ENCODE measurements around the gene MRPL30. TPM values are rescaled to one million over a fixed set of nuclear protein-coding genes. Genes with fewer than 3 reads are reported as not detected.
"Not testable (repeated sequence)": the region's sequence is repeated elsewhere in the genome, so short reads cannot be mapped to it uniquely, and the experiment has no call there.

MRPL30 gene
- 36.9 and 38.6 TPM in 2 replicates for total RNA-seq (2014; rRNA removed)
- 18.6 TPM for polyA plus RNA-seq (2012)

DNA sequence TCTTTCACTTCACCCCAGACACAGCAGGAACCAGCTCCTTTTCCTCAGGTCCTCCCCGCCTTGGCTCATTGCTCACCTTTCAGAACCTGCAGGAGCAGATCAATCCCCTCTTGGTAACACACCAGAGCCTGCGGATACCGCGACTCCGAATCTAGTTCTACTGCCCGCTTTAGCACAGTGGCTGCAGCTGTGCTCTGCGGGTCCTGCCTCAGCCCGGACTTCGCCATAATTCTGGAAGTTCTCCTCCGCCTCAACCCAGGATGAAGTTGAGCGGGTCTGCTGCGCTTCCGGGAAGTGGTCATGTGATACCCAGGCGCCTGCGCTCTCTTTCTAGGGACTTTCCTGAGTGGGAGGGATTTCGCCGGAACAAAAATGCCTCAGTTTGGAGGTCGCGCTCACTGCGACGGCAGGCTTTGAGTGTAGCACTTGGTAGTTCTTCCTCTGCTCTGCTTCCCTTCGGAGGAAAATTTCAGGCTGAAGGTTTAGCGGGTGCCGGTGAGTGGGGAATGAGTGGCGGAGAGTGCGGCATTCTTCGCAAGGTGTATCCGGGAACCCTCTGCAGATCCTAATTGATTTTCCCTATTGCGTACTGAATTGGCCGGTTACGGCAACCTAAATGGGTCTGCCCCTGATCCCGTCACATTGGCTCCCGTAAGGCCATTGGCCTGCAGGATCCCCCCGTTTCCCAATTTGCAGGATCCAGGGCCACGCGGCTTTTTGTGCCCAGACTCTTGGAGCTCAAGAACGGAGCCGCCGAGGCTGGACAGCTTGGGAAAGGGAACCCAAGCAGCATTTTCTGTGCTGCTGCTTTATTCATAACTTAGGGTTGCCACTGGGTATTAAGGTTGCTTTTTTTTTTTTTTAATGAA lies at the start of gene MRPL30, which contains the start of gene MITD1:
Gene MRPL30 (plus strand): TSS at position 430 of the 869 bp plus-strand sequence. CDS start 5,020 bp downstream, outside the sequence.
Gene MITD1 (minus strand): TSS at position 304 of the 869 bp plus-strand sequence. CDS start 77 bp downstream, at position 227.
- peak; percentile 95 for DNase-seq (ENCODE audit: low read depth)

GRCh38 chr2:99135044-99135556 lies 45.9 kb upstream of the MRPL30 start:
- not testable (repeated sequence) for DNase-seq (ENCODE audit: low read depth)

DNA sequence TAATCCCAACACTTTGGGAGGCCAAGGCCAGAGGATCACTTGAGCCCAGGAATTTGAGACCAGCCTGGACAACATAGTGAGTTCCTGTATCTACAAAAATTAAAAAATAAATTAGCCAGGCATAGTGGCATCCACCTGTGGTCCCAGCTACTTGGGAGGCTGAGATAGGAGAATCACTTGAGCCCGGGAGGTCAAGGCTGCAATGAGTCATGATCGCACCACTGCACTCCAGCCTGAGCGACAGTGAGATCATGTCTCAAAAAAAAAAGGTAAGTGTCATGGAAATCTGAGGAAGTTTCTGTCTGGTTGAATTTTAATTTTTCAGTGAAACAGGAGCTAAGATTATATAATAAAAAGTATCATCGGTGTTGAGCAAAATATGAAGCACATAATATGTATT lies 42.0 kb upstream of the MRPL30 start:
- no peak for DNase-seq (ENCODE audit: low read depth)

GRCh38 chr2:99140056-99140859 lies 40.7 kb upstream of the MRPL30 start:
- DNase-seq (ENCODE audit: low read depth), result no peak

DNA sequence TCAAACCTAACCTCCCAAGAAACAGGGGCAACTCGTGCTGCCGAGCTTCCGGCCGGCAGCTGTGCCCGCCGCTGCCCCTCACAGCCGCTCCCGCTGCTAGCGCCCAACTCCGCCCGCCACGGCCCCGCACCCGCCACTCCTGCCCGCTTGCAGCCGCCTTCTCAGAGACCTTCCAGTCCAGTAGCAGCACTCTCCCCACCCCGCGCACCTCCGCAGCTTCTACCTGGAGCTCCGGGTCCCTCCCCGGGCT lies 40.2 kb upstream of the MRPL30 start:
- peak; percentile 39 for DNase-seq (ENCODE audit: low read depth)

- DNase-seq (ENCODE audit: low read depth), result peak; percentile 78
Measured at GRCh38 chr2:99141110-99142108, 39.6 kb upstream of the MRPL30 start, which contains the start of gene C2orf15. Gene C2orf15 (plus strand): TSS chr2:99141707. CDS start chr2:99150559, 8,852 bp downstream.

GRCh38 chr2:99150706-99151105 lies 30.3 kb upstream of the MRPL30 start:
- DNase-seq (ENCODE audit: low read depth), result peak; percentile 54

GRCh38 chr2:99152199-99152895 lies 28.6 kb upstream of the MRPL30 start:
- no peak for DNase-seq (ENCODE audit: low read depth)

- no peak for DNase-seq (ENCODE audit: low read depth)
Measured at GRCh38 chr2:99153921-99154604, 26.9 kb upstream of the MRPL30 start.

DNA sequence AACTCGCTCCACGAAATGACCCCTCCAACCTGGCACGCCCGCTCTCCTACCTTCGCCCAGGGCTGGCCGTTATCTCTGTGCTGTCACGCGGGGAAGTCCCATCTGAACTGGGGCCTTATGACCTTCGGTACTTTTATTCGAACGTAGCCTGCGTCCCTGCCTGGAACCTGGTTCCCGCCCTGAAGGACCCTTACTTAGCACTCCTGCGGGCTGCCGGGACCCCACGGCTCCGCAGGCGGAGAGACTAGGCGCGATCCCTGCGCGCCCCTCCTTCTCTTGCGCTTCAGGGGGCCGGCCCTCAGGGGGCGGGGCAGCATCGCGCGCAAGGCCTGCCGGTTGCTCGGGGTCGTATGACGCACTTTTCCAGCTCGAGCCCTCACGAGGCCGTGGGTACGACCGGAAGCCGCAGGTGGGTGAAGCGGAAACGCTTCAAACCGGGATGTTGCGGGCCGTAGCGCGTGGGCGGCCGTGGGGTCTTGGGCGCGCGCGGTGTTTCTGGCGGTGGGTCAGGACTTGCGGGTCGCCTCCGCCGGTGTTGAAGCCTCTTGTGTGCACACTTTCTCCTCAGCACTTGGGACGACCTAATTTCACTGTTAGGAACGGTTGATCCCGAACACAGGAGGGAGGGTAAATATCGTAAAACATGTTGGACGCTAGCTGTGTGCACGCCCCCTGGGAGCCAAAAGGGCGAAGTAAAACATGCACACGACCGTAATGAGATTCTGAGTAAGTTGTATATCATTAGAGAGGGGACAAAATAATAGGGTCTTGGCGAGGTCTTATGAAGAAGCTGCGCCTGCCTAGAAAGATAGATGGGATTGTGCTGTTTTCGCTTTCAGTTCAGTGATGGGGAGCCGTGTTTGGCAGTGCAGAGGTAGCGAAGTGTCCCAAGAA lies 26.1 kb upstream of the MRPL30 start, which contains the start of the genes LIPT1 and TSGA10:
Gene LIPT1 (plus strand): TSS at position 325 of the 894 bp plus-strand sequence. CDS start 6,991 bp downstream, outside the sequence.
Gene TSGA10 (minus strand): TSS at position 300 of the 894 bp plus-strand sequence. CDS start 45,503 bp downstream, outside the sequence.
- DNase-seq (ENCODE audit: low read depth), result peak; percentile 85

DNA sequence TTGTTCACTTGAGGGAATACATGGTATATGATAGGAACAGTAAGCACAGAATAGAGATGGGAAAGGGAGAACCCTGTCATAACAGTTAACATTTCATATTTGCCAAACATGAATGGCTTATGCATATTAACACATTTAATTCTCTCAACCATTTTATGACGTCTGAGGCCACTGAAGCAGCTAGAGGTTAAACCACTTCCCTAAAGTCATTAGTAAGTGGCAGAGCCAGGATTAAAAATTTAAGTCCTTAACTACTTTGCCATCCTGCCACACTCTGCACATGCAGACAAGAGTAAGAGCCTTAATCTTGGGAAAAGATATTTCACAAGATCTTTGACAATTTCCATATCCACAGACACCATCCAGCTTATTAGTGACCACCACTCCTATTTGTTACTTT lies 24.1 kb upstream of the MRPL30 start:
- no peak for DNase-seq (ENCODE audit: low read depth)

DNA sequence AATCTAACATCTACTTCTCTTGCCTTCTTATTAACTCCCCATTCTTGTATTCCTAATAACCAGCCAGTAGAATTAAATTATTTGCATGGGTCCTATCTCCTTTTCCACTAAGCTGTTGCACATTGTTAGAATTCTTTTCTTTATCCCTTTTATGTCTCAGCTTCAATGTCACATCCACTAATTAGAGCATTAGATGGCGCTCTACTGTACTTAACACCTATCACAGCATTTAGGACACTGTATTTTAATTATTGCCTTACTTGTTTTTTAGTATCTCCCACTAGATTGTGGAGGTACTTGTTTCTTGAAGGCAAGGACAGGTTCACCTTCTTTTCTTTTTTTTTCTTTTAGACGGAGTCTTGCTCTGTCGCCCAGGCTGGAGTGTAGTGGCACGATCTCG lies 22.4 kb upstream of the MRPL30 start:
- no peak for DNase-seq (ENCODE audit: low read depth)

- no peak for DNase-seq (ENCODE audit: low read depth)
Measured at GRCh38 chr2:99159594-99159993, 21.4 kb upstream of the MRPL30 start.

DNA sequence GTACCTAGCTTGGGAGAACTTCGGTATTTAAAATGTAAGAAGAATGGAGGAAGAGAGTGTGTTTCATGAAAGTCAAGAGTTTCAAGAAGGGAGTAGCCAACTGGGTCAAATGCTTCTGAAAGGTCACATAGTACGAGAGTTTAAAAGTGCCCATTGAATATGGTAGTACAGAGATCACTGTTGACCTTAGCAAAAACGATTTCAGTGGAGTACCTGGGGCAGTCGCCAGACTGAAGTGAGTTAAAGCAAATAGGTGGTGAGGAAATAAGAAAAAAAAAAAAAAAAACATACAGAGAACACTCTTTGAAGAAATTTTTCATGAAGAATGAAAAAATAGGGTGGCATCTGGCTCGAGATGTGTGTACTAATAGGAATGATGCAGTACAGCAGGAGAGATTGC lies 14.8 kb upstream of the MRPL30 start:
- no peak for DNase-seq (ENCODE audit: low read depth)

DNA sequence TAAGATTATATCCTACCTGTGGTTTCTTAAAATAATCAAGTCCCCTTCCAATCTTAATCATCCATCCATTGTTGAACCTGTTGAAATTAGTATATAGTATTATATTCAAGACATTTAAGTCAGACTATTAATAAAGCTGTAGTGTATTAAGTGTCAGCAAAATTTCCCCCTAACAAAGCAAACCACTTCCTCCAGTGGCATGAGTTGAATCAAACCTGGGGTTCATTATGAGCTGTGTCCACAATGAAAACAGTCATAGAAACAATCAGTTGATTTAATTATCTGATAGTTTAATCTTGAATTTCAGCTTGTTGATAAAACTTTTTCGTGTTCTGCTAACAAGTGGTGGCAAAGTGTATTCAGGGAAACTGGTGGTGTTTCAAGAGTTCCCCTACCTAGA lies 11.4 kb upstream of the MRPL30 start:
- no peak for DNase-seq (ENCODE audit: low read depth)

DNA sequence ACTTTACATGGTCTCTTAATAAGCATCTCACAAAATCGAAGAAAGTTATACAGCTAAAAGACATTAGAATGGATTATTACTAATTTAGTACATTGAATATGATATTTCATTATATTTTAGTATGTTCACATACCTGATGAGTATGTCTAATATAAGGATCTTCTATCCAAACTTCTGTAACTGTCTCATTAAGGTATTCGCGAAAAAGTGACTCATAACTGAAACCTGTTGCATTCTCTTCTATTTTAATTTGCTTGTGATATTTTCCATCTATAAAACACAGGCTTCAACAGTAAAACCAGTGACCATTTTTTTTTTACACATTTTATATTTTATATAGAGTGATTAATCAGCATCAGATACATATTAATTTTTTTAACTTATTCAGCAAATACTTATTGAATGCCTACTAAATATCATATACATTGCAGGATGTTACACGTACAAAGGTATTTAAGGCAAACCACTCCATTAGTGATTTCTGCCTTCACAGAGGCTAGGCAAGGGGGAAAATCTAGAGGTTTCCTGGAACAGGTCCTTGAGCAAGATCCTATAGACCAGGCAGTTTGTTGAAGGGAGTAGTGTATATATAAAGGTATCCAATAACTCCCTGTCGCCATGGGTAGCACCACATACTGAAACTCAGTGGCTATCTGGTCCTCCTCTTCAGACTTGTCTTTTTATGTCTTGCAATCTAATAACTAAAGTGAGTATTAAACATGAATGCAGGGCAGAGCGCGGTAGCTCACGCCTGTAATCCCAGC lies 9.4 kb upstream of the MRPL30 start:
- no peak for DNase-seq (ENCODE audit: low read depth)

DNA sequence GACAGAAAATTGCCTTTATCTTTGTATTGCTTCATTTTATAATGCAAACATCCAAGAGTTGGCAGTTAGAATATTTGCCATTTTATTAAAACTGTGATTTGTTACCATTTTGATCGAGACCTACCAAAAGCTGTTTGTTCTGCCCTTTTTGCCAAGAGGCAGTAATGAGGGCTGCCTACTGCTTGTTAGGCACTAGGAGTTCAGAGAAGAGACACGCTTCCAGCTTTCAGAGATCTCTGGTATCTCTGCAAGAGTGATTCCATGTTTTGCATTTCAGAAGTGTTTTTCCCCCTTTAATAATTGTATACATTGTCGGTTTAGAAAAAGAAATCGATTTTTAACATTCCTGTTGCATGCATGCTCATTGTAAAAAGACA lies 628 bp downstream of the MRPL30 start:
- peak; percentile 7 for DNase-seq (ENCODE audit: low read depth)

DNA sequence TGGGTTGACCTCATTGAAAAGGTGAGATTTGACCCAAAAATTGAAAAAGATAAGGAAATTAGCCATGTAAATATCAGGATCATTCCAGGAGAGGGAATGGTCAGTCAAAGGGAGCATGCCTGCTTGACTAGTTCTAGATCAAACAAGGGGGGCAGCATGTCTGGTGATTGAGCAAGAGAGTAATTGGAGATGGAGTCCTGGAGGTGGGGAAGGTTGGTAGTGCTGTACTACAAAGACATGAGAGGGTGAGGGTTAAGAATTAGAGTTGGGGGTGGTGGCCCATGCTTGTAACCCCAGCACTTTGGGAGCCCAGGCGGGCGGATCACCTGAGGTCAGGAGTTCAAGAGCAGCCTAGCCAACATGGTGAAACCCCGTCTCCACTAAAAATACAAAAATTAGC lies 2.0 kb downstream of the MRPL30 start:
- no peak for DNase-seq (ENCODE audit: low read depth)

Data from LHCN-M2 (cell line).